RWPE1 (cell line): ENCODE measurements around the gene GSE1.
A peak's percentile ranks its signal among the peaks of the same experiment; 100 is the strongest.

Source experiments
- CTCF ChIA-PET: fragments of 350-600 bp; sonication (Branson Sonifier 250); formaldehyde crosslinking; extraction: SDS; loops from one replicate; lab custom pipeline; 2021; lab: Yijun Ruan, JAX
- POLR2A ChIA-PET: fragments of 400-600 bp; formaldehyde crosslinking; extraction: SDS; loops from one replicate; lab custom pipeline; 2020; ENCODE audit warnings: antibody characterized with exemption; ENCODE audit not compliant: low non-redundant PET; lab: Yijun Ruan, JAX
- DNase-seq: peaks from one replicate; pipeline ENCODE4 v3.0.0; 2012; ENCODE audit warnings: low spot score
- H3K27ac ChIP-seq: fragments of 450-650 bp; 2 replicates; pipeline ENCODE4 v1.5.1; 2017
- CTCF ChIP-seq: fragments of 450-650 bp; conservative IDR thresholded peaks from 2 replicates; pipeline ENCODE4 v1.5.1; 2017; ENCODE audit warnings: low read depth, mild to moderate bottlenecking

Gene GSE1

GRCh38 chr16:85570213-85570734 is 42.8 kb upstream of the GSE1 start:
- CTCF ChIA-PET = interaction anchor here (0.7 kb wide), 1 partner anchor 269 kb away, joined by 3 read pairs; no protein-coding TSS in a partner anchor

DNA sequence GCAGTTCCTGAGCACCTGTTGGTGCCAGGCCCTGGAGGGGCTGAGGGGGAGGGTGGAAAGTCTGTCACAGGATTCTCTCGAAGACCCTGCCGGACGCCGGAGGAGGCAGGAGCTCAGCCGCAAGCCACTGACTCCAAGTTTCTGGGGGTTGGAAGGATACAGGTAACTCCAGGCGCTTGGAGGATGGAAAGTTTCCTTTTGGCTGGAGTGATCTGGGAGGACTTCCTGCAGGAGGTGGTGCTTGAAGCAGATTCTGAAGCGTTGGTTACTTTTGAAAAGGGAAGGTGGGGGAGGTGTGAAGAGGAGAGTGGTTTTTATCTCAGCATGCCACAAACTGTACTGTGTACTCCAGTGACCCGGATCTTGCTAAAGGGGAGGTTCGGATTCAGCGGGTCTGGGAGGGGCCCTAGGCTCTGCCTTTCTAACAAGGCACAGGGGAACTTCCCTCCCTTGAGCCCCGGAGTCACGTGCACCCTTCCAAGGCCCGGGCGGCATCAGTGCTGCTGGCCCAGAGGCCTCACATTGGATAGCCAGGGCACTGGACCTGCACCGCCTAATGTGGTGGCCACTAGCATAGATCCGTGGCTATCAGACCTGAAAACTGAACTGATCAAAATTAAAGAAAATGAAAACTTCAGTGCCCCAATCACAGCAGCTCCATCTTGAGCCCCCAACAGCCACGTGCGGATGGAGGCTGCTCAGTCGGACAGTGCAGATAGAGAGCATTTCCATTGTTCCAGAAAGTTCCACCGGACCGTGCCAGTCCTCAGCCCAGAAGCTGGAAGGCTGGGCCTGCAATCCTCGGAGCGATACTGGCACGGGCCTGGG is 42.2 kb upstream of the GSE1 start:
- CTCF ChIA-PET = no interaction called here

More at GRCh38 chr16:85570213-85570734, 42.8 kb upstream of the GSE1 start:
- no peak for DNase-seq
- POLR2A ChIA-PET = no interaction called here
- TF ChIP-seq CTCF = no peak
- H3K27ac ChIP-seq = peak overlapping the region; percentile 8; the same call in 1 of the 2 replicates

GRCh38 chr16:85571563-85571812 is 41.6 kb upstream of the GSE1 start:
- POLR2A ChIA-PET = no interaction called here
- H3K27ac ChIP-seq = 0 out of 2 replicates have a peak overlapping the region, but pooled peaks have one; percentile 8
- DNase-seq = no peak
- CTCF ChIA-PET = no interaction called here
- no peak for TF ChIP-seq CTCF

More for the DNA sequence above, 42.2 kb upstream of the GSE1 start:
- H3K27ac ChIP-seq = 0 out of 2 replicates have a peak overlapping the region, but pooled peaks have one; percentile 8
- POLR2A ChIA-PET = no interaction called here
- no peak for DNase-seq
- TF ChIP-seq CTCF = no peak

GRCh38 chr16:85571813-85572619 is 41.1 kb upstream of the GSE1 start:
- ChIA-PET POLR2A (no interaction called here), CTCF (no interaction called here)
- 0 out of 2 replicates have a peak overlapping the region, but pooled peaks have one; percentile 8 for H3K27ac ChIP-seq
- no peak for DNase-seq
- TF ChIP-seq CTCF = no peak

GRCh38 chr16:85573045-85573695 is 40.0 kb upstream of the GSE1 start:
- ChIA-PET POLR2A (no interaction called here), CTCF (no interaction called here)
- DNase-seq = no peak
- TF ChIP-seq CTCF = no peak
- H3K27ac ChIP-seq = peak overlapping the region; percentile 37; the same call in 1 of the 2 replicates
